BE2C (cell line): ENCODE data around the gene PTCD1.
A peak's percentile ranks its signal among the peaks of the same experiment; 100 is the strongest.

Experiments used
- DNase-seq: peaks from one replicate; pipeline ENCODE4 v3.0.0-alpha.2; 2020
- H3K27me3 ChIP-seq: fragments of 250-450 bp; sonication (Bioruptor Pico); 2 replicates; pipeline ENCODE4 v1.5.1; 2020; ENCODE audit warnings: mild to moderate bottlenecking
- H3K36me3 ChIP-seq: fragments of 250-450 bp; sonication (Bioruptor Pico); 2 replicates; pipeline ENCODE4 v1.5.1; 2020; ENCODE audit warnings: mild to moderate bottlenecking
- H3K4me1 ChIP-seq: fragments of 250-450 bp; sonication (Bioruptor Pico); 2 replicates; pipeline ENCODE4 v1.5.1; 2020
- H3K4me3 ChIP-seq: 2 replicates; pipeline ENCODE4 v1.5.1; 2011; ENCODE audit warnings: low read depth, low read length
- H3K9me3 ChIP-seq: fragments of 250-450 bp; sonication (Bioruptor Pico); 2 replicates; pipeline ENCODE4 v1.5.1; 2020
- CTCF ChIP-seq: IDR thresholded peaks from 2 replicates; pipeline ENCODE4 v1.5.1; 2012; ENCODE audit warnings: mild to moderate bottlenecking, low read depth, low read length

The PTCD1 gene

GRCh38 chr7:99407872-99408378 is 30.7 kb downstream of the PTCD1 start:
- Histone ChIP-seq H3K27me3 (no peaks in the 10 kb centered on the region), H3K36me3 (peaks cover 60% of the 10 kb centered on the region), H3K4me1 (peaks cover 4% of the 10 kb centered on the region; the same call in 1 of the 2 replicates), H3K9me3 (no peaks in the 10 kb centered on the region), H3K4me3 (peak overlapping the region; percentile 79)
- TF ChIP-seq CTCF, result no peak
- DNase-seq, result no peak

DNA sequence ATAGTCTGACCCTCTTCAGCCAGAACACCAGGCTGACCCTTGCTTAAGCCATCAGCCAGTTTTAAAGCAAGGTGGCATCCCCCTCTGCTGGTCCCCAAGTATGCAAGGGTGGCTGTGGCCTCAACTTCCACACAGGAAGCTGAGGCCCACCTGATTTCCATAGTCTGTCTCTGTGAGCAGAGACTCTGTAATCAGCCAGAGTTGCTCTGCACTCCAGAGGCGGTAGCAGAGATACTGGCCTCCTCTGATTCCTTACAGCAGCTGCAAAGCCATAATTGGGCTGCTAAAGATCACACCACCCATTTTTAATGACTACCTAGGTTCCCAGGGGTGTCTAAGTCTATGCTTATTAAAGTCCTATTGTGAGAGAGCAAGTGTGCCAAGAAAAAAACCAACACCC is 32.0 kb downstream of the PTCD1 start:
- Histone ChIP-seq H3K4me3 (peak overlapping the region; percentile 79), H3K9me3 (no peaks in the 10 kb centered on the region), H3K36me3 (peaks cover 59% of the 10 kb centered on the region), H3K27me3 (no peaks in the 10 kb centered on the region), H3K4me1 (peaks cover 4% of the 10 kb centered on the region; the same call in 1 of the 2 replicates)
- TF ChIP-seq CTCF, result no peak
- DNase-seq, result no peak

DNA sequence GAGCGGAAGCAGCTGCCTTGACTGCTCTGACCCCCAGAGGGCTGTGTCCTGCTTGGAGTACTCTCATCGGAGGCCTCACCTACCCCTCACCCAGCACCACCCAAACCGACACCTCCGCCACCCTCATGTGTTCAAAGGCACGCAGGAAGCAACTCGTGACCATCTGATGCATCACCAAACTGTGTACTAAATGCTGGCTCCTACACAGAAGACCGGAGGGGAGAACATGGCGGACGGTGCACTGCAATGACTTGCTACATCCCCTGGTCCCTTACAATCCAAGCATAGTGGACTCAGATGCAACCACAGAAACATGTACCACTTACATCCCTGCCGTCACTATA is 33.6 kb downstream of the PTCD1 start:
- Histone ChIP-seq H3K9me3 (no peaks in the 10 kb centered on the region), H3K4me3 (no peak overlapping the region), H3K36me3 (peaks cover 58% of the 10 kb centered on the region), H3K27me3 (no peaks in the 10 kb centered on the region), H3K4me1 (peaks cover 4% of the 10 kb centered on the region; the same call in 1 of the 2 replicates)
- no peak for TF ChIP-seq CTCF
- no peak for DNase-seq

DNA sequence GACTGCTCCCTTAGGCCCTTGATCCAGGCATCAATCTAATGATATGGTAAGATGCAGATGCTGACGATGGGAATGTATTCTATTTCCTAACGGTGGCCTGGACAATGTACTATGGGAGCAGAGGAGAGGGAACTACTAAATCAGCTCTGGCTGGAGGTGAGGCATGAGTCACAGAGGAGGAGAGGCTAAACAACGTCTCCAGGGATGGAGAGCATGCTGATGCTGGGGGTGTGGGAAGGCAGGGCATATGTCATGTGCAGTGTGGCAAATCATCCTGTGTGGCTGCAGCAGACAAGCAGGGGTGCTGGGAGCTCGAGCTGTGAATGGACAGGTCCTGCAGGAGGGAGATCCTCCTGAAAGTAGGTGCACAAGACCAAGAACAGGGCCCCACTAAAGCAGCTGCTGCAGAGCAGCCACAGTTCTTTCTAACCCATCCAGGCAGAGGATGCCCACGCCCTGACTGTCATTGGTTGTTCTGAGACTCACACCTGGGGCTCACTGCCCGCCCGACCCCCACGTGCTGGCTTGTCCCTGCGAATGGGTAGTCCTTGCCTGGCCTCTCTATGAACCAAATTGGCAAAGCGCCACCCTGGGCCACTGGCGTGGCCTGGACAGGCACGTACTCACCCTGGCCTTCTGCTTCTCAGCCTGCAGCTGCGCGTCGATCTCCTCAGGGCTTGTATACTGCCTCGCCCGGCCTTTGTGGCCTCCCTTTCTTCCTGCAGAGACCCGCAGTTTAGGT is 34.2 kb downstream of the PTCD1 start:
- H3K4me1 ChIP-seq, result peaks cover 4% of the 10 kb centered on the region; the same call in 1 of the 2 replicates
- H3K27me3 ChIP-seq, result no peaks in the 10 kb centered on the region
- no peak for DNase-seq
- TF ChIP-seq CTCF, result no peak
- H3K36me3 ChIP-seq, result peaks cover 62% of the 10 kb centered on the region
- no peaks in the 10 kb centered on the region for H3K9me3 ChIP-seq
- no peak overlapping the region for H3K4me3 ChIP-seq

DNA sequence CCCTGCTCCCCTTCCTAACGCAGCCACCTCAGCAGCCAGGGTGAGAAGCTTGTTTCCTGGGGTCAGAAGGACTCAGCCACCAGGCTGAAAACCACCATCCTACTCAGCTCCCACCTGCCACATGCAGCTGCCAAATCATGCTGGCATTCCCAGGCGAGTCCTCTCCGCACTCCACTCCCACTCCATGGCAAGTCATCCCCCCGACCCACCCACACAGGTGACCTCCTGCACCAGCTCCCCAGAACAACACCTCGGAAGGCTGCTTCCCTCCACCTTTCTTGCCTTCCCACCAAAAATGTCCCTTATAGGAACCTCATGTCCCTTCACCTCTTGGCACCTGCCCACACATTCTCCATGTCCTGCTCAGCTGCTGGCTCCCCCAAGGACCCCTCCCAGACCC is 34.8 kb downstream of the PTCD1 start:
- no peak for DNase-seq
- Histone ChIP-seq H3K27me3 (no peaks in the 10 kb centered on the region), H3K4me1 (peaks cover 4% of the 10 kb centered on the region; the same call in 1 of the 2 replicates), H3K4me3 (no peak overlapping the region), H3K9me3 (no peaks in the 10 kb centered on the region), H3K36me3 (peaks cover 68% of the 10 kb centered on the region)
- TF ChIP-seq CTCF, result no peak

DNA sequence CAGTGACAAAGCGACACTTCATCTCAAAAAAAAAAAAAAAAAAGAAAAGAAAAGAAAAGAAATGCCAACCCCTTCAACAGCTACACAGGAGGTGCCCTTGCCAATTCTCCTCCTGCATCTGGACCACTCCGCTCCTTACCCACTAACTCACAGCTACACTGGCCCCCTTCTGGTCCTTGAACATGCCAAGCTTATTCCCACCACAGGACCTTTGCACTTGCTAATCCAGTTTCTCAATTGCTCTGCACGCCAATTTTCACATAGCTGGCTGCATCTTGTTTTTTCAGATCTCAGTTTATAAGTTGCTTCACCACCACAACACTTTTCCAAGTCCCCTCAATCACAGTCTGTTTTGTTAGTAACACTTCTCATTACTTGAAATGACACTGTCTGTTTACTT is 35.7 kb downstream of the PTCD1 start:
- TF ChIP-seq CTCF, result no peak
- Histone ChIP-seq H3K4me3 (no peak overlapping the region), H3K27me3 (no peaks in the 10 kb centered on the region), H3K9me3 (no peaks in the 10 kb centered on the region), H3K36me3 (peaks cover 73% of the 10 kb centered on the region), H3K4me1 (peaks cover 4% of the 10 kb centered on the region; the same call in 1 of the 2 replicates)
- no peak for DNase-seq
